ENCODE measurements around the gene TMEM250. TPM values are rescaled to one million over a fixed set of nuclear protein-coding genes. Genes with fewer than 3 reads are reported as not detected.

TMEM250 gene
- total RNA-seq, 1 donor from 2014 or later = 29.8 TPM

- no peak overlapping the region for H3K4me2 ChIP-seq (ENCODE audit: low read length)
- Mint-ChIP-seq H3K4me3 (ENCODE audit: unreplicated experiment) (no peak overlapping the region), H3K27ac (ENCODE audit: unreplicated experiment) (no peak overlapping the region), H3K4me1 (ENCODE audit: low read depth, unreplicated experiment) (peaks cover 2% of the 10 kb centered on the region), H3K27me3 (ENCODE audit: low read depth, unreplicated experiment) (peaks cover 34% of the 10 kb centered on the region), H3K9me3 (ENCODE audit: unreplicated experiment) (no peaks in the 10 kb centered on the region), H3K36me3 (ENCODE audit: low read depth, unreplicated experiment) (no peaks in the 10 kb centered on the region)
- no peak overlapping the region for H3K9ac ChIP-seq (ENCODE audit: low read length)
- no peak overlapping the region for H3K27ac ChIP-seq (ENCODE audit: low read depth, low read length)
- no peak for FAIRE-seq
- no peak overlapping the region for H2AFZ ChIP-seq (ENCODE audit: low read depth, low read length)
- H3K4me1 ChIP-seq (ENCODE audit: insufficient read depth, low read length) = no peaks in the 10 kb centered on the region
- no peak overlapping the region for H3K4me3 ChIP-seq (ENCODE audit: insufficient read depth, low read depth, low read length)
- peaks cover 11% of the 10 kb centered on the region for H3K27me3 ChIP-seq (ENCODE audit: insufficient read depth, low read length)
- no peaks in the 10 kb centered on the region for H3K36me3 ChIP-seq (ENCODE audit: insufficient read depth, low read length)
- no peak for DNase-seq (ENCODE audit: low read depth)
- no peaks in the 10 kb centered on the region for H3K79me2 ChIP-seq (ENCODE audit: insufficient read depth, low read length)
- H4K20me1 ChIP-seq (ENCODE audit: insufficient read depth, low read length) = no peaks in the 10 kb centered on the region
- no peak for TF ChIP-seq EZH2 (IDR thresholded peaks at IDR 0.05; ENCODE audit: insufficient read depth, low read length)
- H3K9me3 ChIP-seq (ENCODE audit: insufficient read depth, low read depth, low read length) = no peaks in the 10 kb centered on the region
These were observed 30.7 kb upstream of the TMEM250 start for GRCh38 chr9:136149337-136149736.

DNA sequence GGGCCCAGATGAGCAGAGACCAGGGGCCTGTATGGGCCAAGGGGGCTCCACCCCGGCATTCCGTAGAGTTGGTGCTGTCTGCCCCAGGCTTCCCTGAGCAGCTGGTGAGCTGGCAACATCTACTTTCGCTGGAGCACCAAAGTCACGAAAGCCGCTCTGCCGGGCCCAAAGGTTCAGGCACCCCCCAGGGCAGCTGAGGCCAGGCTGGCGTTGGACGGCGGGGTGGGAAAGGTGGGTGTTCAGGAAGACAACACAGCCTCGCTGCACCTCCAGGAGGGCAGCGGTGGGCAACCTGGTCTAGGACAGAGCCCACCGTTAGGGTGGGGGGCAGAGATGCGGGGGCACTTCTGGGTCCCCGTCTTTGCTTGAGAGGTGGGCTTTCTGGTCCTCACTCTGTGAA lies 30.1 kb upstream of the TMEM250 start:
- Mint-ChIP-seq H3K27ac (ENCODE audit: unreplicated experiment) (no peak overlapping the region), H3K36me3 (ENCODE audit: low read depth, unreplicated experiment) (no peaks in the 10 kb centered on the region), H3K4me1 (ENCODE audit: low read depth, unreplicated experiment) (peaks cover 2% of the 10 kb centered on the region), H3K9me3 (ENCODE audit: unreplicated experiment) (no peaks in the 10 kb centered on the region), H3K4me3 (ENCODE audit: unreplicated experiment) (no peak overlapping the region), H3K27me3 (ENCODE audit: low read depth, unreplicated experiment) (peaks cover 36% of the 10 kb centered on the region)
- no peaks in the 10 kb centered on the region for H3K9me3 ChIP-seq (ENCODE audit: insufficient read depth, low read depth, low read length)
- no peak overlapping the region for H3K27ac ChIP-seq (ENCODE audit: low read depth, low read length)
- DNase-seq (ENCODE audit: low read depth) (no peak), FAIRE-seq (no peak)
- H3K4me1 ChIP-seq (ENCODE audit: insufficient read depth, low read length) = no peaks in the 10 kb centered on the region
- H4K20me1 ChIP-seq (ENCODE audit: insufficient read depth, low read length) = no peaks in the 10 kb centered on the region
- H3K4me2 ChIP-seq (ENCODE audit: low read length) = no peak overlapping the region
- H3K4me3 ChIP-seq (ENCODE audit: insufficient read depth, low read depth, low read length) = no peak overlapping the region
- peaks cover 11% of the 10 kb centered on the region for H3K27me3 ChIP-seq (ENCODE audit: insufficient read depth, low read length)
- H3K79me2 ChIP-seq (ENCODE audit: insufficient read depth, low read length) = no peaks in the 10 kb centered on the region
- TF ChIP-seq, protein P1, sequence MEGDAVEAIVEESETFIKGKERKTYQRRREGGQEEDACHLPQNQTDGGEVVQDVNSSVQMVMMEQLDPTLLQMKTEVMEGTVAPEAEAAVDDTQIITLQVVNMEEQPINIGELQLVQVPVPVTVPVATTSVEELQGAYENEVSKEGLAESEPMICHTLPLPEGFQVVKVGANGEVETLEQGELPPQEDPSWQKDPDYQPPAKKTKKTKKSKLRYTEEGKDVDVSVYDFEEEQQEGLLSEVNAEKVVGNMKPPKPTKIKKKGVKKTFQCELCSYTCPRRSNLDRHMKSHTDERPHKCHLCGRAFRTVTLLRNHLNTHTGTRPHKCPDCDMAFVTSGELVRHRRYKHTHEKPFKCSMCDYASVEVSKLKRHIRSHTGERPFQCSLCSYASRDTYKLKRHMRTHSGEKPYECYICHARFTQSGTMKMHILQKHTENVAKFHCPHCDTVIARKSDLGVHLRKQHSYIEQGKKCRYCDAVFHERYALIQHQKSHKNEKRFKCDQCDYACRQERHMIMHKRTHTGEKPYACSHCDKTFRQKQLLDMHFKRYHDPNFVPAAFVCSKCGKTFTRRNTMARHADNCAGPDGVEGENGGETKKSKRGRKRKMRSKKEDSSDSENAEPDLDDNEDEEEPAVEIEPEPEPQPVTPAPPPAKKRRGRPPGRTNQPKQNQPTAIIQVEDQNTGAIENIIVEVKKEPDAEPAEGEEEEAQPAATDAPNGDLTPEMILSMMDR (IDR thresholded peaks at IDR 0.05; ENCODE audit: insufficient read depth, low read depth, low read length) = no peak
- no peak for TF ChIP-seq EZH2 (IDR thresholded peaks at IDR 0.05; ENCODE audit: insufficient read depth, low read length)
- no peaks in the 10 kb centered on the region for H3K36me3 ChIP-seq (ENCODE audit: insufficient read depth, low read length)
- H3K9ac ChIP-seq (ENCODE audit: low read length) = no peak overlapping the region
- H2AFZ ChIP-seq (ENCODE audit: low read depth, low read length) = no peak overlapping the region

DNA sequence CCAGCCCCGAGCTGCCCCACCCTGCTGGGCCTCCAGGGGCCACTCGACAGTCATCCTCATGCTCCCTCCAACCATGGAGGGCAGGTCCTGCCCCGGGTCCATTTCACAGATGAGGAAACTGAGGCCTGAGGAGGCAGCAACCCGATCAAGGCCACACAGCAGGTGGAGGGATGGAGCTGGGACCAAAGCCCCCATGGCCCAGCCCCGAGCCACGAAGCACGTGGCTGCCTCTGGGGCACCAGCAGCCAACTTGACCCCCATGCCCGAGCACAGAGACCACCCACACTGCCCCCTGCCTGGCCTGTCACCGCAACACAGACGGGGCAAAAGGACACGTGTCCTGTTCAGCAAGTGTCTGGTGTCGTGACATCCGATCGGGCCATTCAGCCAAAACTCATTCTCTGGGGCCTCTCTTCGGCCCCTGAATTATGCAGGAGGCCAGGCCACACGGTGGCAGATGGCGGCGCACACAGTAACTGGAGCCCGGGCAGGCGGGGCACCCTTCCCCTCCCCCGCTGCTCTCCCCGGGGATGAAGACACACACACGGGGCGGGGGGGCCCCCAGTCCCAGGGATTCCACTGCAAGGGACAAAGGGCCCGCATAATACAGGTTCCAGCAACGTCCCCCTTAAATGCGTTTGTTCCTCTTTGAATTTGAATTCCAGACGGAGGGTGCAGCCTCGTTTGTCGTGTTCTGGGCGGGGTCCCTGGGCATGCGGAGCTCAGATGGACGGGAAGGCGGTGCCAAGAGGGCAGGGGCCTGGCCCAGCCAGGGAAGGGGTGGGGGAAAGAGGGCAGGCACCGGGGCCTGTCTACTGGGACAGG lies 29.4 kb upstream of the TMEM250 start:
- peaks cover 2% of the 10 kb centered on the region for H3K4me1 Mint-ChIP-seq (ENCODE audit: low read depth, unreplicated experiment)
- H3K27me3 ChIP-seq (ENCODE audit: insufficient read depth, low read length) = peaks cover 11% of the 10 kb centered on the region
- H3K4me3 Mint-ChIP-seq (ENCODE audit: unreplicated experiment) = no peak overlapping the region
- no peaks in the 10 kb centered on the region for H4K20me1 ChIP-seq (ENCODE audit: insufficient read depth, low read length)
- H3K9ac ChIP-seq (ENCODE audit: low read length) = no peak overlapping the region
- no peak for FAIRE-seq
- no peak for DNase-seq (ENCODE audit: low read depth)
- H3K27ac ChIP-seq (ENCODE audit: low read depth, low read length) = no peak overlapping the region
- H3K79me2 ChIP-seq (ENCODE audit: insufficient read depth, low read length) = no peaks in the 10 kb centered on the region
- no peaks in the 10 kb centered on the region for H3K9me3 ChIP-seq (ENCODE audit: insufficient read depth, low read depth, low read length)
- no peak overlapping the region for H3K4me3 ChIP-seq (ENCODE audit: insufficient read depth, low read depth, low read length)
- peaks cover 36% of the 10 kb centered on the region for H3K27me3 Mint-ChIP-seq (ENCODE audit: low read depth, unreplicated experiment)
- H3K4me1 ChIP-seq (ENCODE audit: insufficient read depth, low read length) = no peaks in the 10 kb centered on the region
- no peak overlapping the region for H3K4me2 ChIP-seq (ENCODE audit: low read length)
- H3K27ac Mint-ChIP-seq (ENCODE audit: unreplicated experiment) = no peak overlapping the region
- no peaks in the 10 kb centered on the region for H3K36me3 ChIP-seq (ENCODE audit: insufficient read depth, low read length)
- no peaks in the 10 kb centered on the region for H3K36me3 Mint-ChIP-seq (ENCODE audit: low read depth, unreplicated experiment)
- H3K9me3 Mint-ChIP-seq (ENCODE audit: unreplicated experiment) = no peaks in the 10 kb centered on the region
- no peak for TF ChIP-seq EZH2 (IDR thresholded peaks at IDR 0.05; ENCODE audit: insufficient read depth, low read length)
- TF ChIP-seq, protein P1 (IDR thresholded peaks at IDR 0.05; ENCODE audit: insufficient read depth, low read depth, low read length) = no peak
- H2AFZ ChIP-seq (ENCODE audit: low read depth, low read length) = no peak overlapping the region

Measured in astrocyte (in vitro differentiated cells and primary cell).